ENCODE measurements around the gene GIMD1. TPM values are rescaled to one million over a fixed set of nuclear protein-coding genes. Genes with fewer than 3 reads are reported as not detected.

GIMD1 gene
- total RNA-seq, 1 donor from 2014 or later: not detected

DNA sequence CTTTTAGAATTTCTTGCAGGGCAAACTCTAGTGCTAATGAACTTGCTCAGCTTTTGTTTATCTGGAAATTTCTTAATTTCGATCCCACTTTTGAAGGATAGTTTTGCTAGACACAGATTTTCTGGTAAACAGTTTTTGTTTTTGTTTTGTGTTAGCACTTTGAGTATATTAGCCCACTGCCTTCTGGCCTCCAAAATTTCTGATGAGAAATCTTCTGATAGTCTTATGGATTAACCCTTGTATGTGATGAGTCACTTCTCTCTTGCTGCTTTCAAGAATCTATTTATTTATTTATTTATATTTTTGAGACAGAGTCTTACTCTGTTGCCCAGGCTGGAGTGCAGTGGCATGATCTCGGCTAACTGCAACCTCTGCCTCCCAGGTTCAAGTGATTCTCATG lies 27.0 kb upstream of the GIMD1 start:
- Mint-ChIP-seq H3K4me1 (ENCODE audit: low read depth, unreplicated experiment) (no peaks in the 10 kb centered on the region), H3K27ac (ENCODE audit: unreplicated experiment) (no peak overlapping the region), H3K9me3 (ENCODE audit: unreplicated experiment) (peaks cover 13% of the 10 kb centered on the region), H3K4me3 (ENCODE audit: unreplicated experiment) (no peak overlapping the region), H3K36me3 (ENCODE audit: low read depth, unreplicated experiment) (no peaks in the 10 kb centered on the region), H3K27me3 (ENCODE audit: low read depth, unreplicated experiment) (no peaks in the 10 kb centered on the region)
- TF ChIP-seq, protein P1, sequence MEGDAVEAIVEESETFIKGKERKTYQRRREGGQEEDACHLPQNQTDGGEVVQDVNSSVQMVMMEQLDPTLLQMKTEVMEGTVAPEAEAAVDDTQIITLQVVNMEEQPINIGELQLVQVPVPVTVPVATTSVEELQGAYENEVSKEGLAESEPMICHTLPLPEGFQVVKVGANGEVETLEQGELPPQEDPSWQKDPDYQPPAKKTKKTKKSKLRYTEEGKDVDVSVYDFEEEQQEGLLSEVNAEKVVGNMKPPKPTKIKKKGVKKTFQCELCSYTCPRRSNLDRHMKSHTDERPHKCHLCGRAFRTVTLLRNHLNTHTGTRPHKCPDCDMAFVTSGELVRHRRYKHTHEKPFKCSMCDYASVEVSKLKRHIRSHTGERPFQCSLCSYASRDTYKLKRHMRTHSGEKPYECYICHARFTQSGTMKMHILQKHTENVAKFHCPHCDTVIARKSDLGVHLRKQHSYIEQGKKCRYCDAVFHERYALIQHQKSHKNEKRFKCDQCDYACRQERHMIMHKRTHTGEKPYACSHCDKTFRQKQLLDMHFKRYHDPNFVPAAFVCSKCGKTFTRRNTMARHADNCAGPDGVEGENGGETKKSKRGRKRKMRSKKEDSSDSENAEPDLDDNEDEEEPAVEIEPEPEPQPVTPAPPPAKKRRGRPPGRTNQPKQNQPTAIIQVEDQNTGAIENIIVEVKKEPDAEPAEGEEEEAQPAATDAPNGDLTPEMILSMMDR (IDR thresholded peaks at IDR 0.05; ENCODE audit: insufficient read depth, low read depth, low read length): no peak
- TF ChIP-seq EZH2 (IDR thresholded peaks at IDR 0.05; ENCODE audit: insufficient read depth, low read length): no peak
- FAIRE-seq: no peak
- no peak for DNase-seq (ENCODE audit: low read depth)
- no peak overlapping the region for H3K27ac ChIP-seq (ENCODE audit: low read depth, low read length)
- H3K9me3 ChIP-seq (ENCODE audit: insufficient read depth, low read depth, low read length): no peaks in the 10 kb centered on the region
- no peaks in the 10 kb centered on the region for H3K36me3 ChIP-seq (ENCODE audit: insufficient read depth, low read length)
- H3K4me1 ChIP-seq (ENCODE audit: insufficient read depth, low read length): no peaks in the 10 kb centered on the region
- H2AFZ ChIP-seq (ENCODE audit: low read depth, low read length): no peak overlapping the region
- no peak overlapping the region for H3K4me2 ChIP-seq (ENCODE audit: low read length)
- H3K4me3 ChIP-seq (ENCODE audit: insufficient read depth, low read depth, low read length): no peak overlapping the region
- H3K9ac ChIP-seq (ENCODE audit: low read length): no peak overlapping the region
- no peaks in the 10 kb centered on the region for H3K27me3 ChIP-seq (ENCODE audit: insufficient read depth, low read length)
- H4K20me1 ChIP-seq (ENCODE audit: insufficient read depth, low read length): no peaks in the 10 kb centered on the region
- H3K79me2 ChIP-seq (ENCODE audit: insufficient read depth, low read length): no peaks in the 10 kb centered on the region

DNA sequence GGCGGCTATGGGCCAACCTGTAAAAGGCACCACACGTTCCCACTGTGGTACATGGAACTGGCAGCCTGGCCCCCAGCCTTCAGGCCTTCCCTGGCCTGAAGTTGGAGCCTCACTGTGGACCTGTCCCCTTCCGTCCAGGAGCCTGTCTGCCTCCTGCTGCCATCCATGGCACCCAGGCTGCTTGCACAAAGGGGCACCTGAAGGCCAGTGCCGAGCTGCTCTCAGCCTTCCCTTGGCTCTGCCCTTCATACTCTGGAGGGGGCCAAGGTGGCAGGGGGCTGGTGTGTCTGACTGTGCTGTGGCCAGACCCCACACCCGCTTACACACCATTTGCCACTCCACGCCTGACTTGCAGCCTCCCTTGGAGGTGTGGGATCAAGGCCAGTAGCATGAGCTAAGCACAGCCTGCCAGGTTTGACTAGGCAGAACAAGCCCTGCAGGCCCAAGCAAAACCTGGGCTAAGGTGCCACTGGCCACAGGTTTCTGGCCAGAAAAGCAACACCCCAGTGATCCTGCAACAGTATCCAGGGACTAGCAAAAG lies 17.3 kb upstream of the GIMD1 start:
- H3K36me3 ChIP-seq (ENCODE audit: insufficient read depth, low read length): no peaks in the 10 kb centered on the region
- H3K36me3 Mint-ChIP-seq (ENCODE audit: low read depth, unreplicated experiment): no peaks in the 10 kb centered on the region
- no peaks in the 10 kb centered on the region for H3K79me2 ChIP-seq (ENCODE audit: insufficient read depth, low read length)
- no peak overlapping the region for H3K4me3 Mint-ChIP-seq (ENCODE audit: unreplicated experiment)
- no peak overlapping the region for H3K4me2 ChIP-seq (ENCODE audit: low read length)
- H3K27ac Mint-ChIP-seq (ENCODE audit: unreplicated experiment): no peak overlapping the region
- H3K27me3 Mint-ChIP-seq (ENCODE audit: low read depth, unreplicated experiment): no peaks in the 10 kb centered on the region
- TF ChIP-seq, protein P1 (IDR thresholded peaks at IDR 0.05; ENCODE audit: insufficient read depth, low read depth, low read length): no peak
- no peak overlapping the region for H3K4me3 ChIP-seq (ENCODE audit: insufficient read depth, low read depth, low read length)
- DNase-seq (ENCODE audit: low read depth) (no peak), FAIRE-seq (no peak)
- no peak overlapping the region for H3K27ac ChIP-seq (ENCODE audit: low read depth, low read length)
- H3K4me1 Mint-ChIP-seq (ENCODE audit: low read depth, unreplicated experiment): no peaks in the 10 kb centered on the region
- H3K27me3 ChIP-seq (ENCODE audit: insufficient read depth, low read length): no peaks in the 10 kb centered on the region
- H3K4me1 ChIP-seq (ENCODE audit: insufficient read depth, low read length): no peaks in the 10 kb centered on the region
- H3K9ac ChIP-seq (ENCODE audit: low read length): no peak overlapping the region
- no peaks in the 10 kb centered on the region for H4K20me1 ChIP-seq (ENCODE audit: insufficient read depth, low read length)
- H3K9me3 Mint-ChIP-seq (ENCODE audit: unreplicated experiment): peaks cover 5% of the 10 kb centered on the region
- H2AFZ ChIP-seq (ENCODE audit: low read depth, low read length): no peak overlapping the region
- peaks cover 7% of the 10 kb centered on the region for H3K9me3 ChIP-seq (ENCODE audit: insufficient read depth, low read depth, low read length)

DNA sequence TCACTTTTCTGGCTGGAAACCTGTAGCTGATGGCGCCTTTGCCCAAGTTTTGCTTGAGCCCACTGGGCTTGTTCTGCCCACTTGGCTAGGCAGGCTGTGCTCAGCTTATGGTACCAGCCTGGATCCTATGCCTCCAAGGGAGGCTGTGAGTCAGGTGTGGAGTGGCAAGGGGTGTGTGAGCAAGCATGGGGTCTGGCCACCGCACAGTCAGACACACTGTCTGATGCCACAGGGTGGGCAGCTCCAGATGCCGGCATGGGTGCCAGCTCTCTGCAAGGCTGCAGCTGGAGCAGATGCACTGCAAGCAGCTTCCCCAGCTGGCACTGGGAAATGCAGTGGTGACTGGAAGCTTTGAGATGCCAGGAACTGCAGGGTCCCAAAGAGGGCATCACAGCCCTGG lies 16.3 kb upstream of the GIMD1 start:
- no peak for FAIRE-seq
- no peaks in the 10 kb centered on the region for H3K79me2 ChIP-seq (ENCODE audit: insufficient read depth, low read length)
- no peaks in the 10 kb centered on the region for H3K36me3 ChIP-seq (ENCODE audit: insufficient read depth, low read length)
- H3K9ac ChIP-seq (ENCODE audit: low read length): no peak overlapping the region
- no peaks in the 10 kb centered on the region for H4K20me1 ChIP-seq (ENCODE audit: insufficient read depth, low read length)
- no peak overlapping the region for H3K27ac Mint-ChIP-seq (ENCODE audit: unreplicated experiment)
- no peak overlapping the region for H3K4me3 ChIP-seq (ENCODE audit: insufficient read depth, low read depth, low read length)
- H3K36me3 Mint-ChIP-seq (ENCODE audit: low read depth, unreplicated experiment): no peaks in the 10 kb centered on the region
- no peak overlapping the region for H3K4me3 Mint-ChIP-seq (ENCODE audit: unreplicated experiment)
- peaks cover 7% of the 10 kb centered on the region for H3K9me3 ChIP-seq (ENCODE audit: insufficient read depth, low read depth, low read length)
- no peaks in the 10 kb centered on the region for H3K4me1 ChIP-seq (ENCODE audit: insufficient read depth, low read length)
- no peak overlapping the region for H3K4me2 ChIP-seq (ENCODE audit: low read length)
- no peaks in the 10 kb centered on the region for H3K4me1 Mint-ChIP-seq (ENCODE audit: low read depth, unreplicated experiment)
- H3K9me3 Mint-ChIP-seq (ENCODE audit: unreplicated experiment): peaks cover 5% of the 10 kb centered on the region
- no peak for DNase-seq (ENCODE audit: low read depth)
- H2AFZ ChIP-seq (ENCODE audit: low read depth, low read length): no peak overlapping the region
- H3K27me3 Mint-ChIP-seq (ENCODE audit: low read depth, unreplicated experiment): no peaks in the 10 kb centered on the region
- TF ChIP-seq EZH2 (IDR thresholded peaks at IDR 0.05; ENCODE audit: insufficient read depth, low read length): no peak
- no peaks in the 10 kb centered on the region for H3K27me3 ChIP-seq (ENCODE audit: insufficient read depth, low read length)
- no peak overlapping the region for H3K27ac ChIP-seq (ENCODE audit: low read depth, low read length)
